ENCODE measurements around the gene MIGA2.

DNA sequence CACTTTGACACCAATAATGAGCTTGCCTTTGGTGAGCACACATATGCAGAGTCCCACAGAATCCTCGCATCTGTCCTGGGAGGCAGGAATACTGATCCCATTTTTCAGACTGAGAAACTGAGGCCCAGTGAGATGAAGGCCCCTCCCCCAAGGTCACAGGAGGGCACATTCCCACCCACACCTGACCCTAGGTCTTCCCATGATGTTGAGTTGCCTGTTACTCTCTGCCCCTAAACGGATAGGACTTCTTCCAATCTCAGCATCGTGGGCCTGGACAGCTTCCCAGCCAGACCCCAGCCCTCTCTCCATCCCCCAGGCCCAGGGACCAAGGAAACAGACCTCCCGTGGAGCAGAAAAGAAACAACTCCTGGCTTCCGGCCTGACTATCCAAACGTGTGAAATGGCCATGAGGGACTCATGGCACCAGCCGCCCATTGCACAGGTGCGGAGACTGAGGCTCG, 9.2 kb upstream of the MIGA2 start:
- TF ChIP-seq CTCF (IDR thresholded peaks at IDR 0.05) (no peak), EZH2 (IDR thresholded peaks at IDR 0.05) (no peak)
